GM06990 (cell line): ENCODE data around the gene LRRC40.
A peak's percentile ranks its signal among the peaks of the same experiment; 100 is the strongest.

Experiments used
- DNase-seq: peaks from one replicate; pipeline ENCODE4 v3.0.0-alpha.2; 2011; ENCODE audit not compliant: insufficient read length; ENCODE audit errors: extremely low read depth
- H3K27me3 ChIP-seq: replicated peaks from 2 replicates; pipeline ENCODE4 v1.6.0; 2011; ENCODE audit warnings: low read length; ENCODE audit not compliant: control insufficient read depth, insufficient read depth
- H3K36me3 ChIP-seq: 2 replicates; pipeline ENCODE4 v1.5.1; 2011; ENCODE audit warnings: low read length; ENCODE audit not compliant: control insufficient read depth, insufficient read depth
- H3K4me3 ChIP-seq: replicated peaks from 2 replicates; pipeline ENCODE4 v1.5.1; 2011; ENCODE audit warnings: low read depth, mild to moderate bottlenecking, control low read depth, low read length
- TF ChIP-seq, protein P1 (sequence below): IDR thresholded peaks from 2 replicates; pipeline ENCODE4 v1.5.1; 2011; ENCODE audit warnings: low read length, control low read depth, mild to moderate bottlenecking, inconsistent platforms; ENCODE audit not compliant: insufficient read depth, poor library complexity, severe bottlenecking

LRRC40 gene

GRCh38 chr1:70205434-70206118 lies at the start of gene LRRC40:
TSS of gene LRRC40 (minus strand) at chr1:70205579. CDS start at chr1:70205540, 39 bp downstream.
- TF ChIP-seq, protein P1, sequence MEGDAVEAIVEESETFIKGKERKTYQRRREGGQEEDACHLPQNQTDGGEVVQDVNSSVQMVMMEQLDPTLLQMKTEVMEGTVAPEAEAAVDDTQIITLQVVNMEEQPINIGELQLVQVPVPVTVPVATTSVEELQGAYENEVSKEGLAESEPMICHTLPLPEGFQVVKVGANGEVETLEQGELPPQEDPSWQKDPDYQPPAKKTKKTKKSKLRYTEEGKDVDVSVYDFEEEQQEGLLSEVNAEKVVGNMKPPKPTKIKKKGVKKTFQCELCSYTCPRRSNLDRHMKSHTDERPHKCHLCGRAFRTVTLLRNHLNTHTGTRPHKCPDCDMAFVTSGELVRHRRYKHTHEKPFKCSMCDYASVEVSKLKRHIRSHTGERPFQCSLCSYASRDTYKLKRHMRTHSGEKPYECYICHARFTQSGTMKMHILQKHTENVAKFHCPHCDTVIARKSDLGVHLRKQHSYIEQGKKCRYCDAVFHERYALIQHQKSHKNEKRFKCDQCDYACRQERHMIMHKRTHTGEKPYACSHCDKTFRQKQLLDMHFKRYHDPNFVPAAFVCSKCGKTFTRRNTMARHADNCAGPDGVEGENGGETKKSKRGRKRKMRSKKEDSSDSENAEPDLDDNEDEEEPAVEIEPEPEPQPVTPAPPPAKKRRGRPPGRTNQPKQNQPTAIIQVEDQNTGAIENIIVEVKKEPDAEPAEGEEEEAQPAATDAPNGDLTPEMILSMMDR = no peak
- Histone ChIP-seq H3K36me3 (no peaks in the 10 kb centered on the region; the same call in 1 of the 2 replicates), H3K27me3 (no peaks in the 10 kb centered on the region), H3K4me3 (peak within 1 kb of the TSS; percentile 92)
- peak; percentile 96 for DNase-seq

DNA sequence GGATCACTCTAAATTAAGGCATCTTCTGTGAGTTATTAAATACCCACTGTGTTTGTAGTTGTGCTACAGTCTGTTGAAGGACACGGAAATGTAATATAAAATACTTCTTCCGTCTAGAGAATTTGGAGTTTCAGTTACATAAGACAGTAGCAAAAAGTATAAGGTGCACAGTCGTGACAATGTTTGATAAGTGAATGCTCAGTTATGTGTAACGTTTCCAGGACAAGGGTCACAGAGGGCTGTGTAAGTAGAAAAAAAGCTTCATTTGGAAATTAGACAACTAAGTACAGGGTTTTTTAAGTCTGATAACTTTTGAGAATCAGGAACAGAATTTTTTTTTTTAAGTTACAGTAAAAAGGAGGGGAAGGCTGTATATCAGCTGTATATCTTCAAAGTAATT lies 43.4 kb upstream of the LRRC40 start:
- no peak for DNase-seq
- Histone ChIP-seq H3K36me3 (peaks cover 11% of the 10 kb centered on the region), H3K4me3 (no peak overlapping the region), H3K27me3 (no peaks in the 10 kb centered on the region)
- TF ChIP-seq, protein P1 = no peak

GRCh38 chr1:70247768-70248167 lies 42.4 kb upstream of the LRRC40 start:
- TF ChIP-seq, protein P1 = no peak
- Histone ChIP-seq H3K4me3 (no peak overlapping the region), H3K36me3 (peaks cover 7% of the 10 kb centered on the region), H3K27me3 (no peaks in the 10 kb centered on the region)
- DNase-seq = no peak

DNA sequence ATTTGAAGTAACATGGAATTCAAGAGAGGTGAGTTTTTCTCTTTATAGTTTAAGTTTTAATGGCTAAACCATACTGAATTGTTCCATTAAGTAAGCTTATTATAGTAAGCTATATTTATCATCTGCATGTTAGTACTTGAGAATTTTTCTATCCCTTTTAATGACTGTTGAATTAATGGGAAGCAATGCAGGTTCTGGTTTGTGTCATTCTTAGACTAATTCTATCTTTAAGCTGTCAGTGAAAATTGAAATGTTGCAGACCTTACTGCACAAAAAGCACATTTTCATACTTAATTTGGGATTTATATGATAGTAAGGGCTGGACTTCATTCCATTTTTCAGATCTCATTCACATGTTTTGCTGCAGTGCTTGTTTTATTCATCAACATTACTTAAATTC lies 41.7 kb upstream of the LRRC40 start:
- H3K4me3 ChIP-seq = no peak overlapping the region
- TF ChIP-seq, protein P1 = no peak
- peaks cover 7% of the 10 kb centered on the region for H3K36me3 ChIP-seq
- H3K27me3 ChIP-seq = no peaks in the 10 kb centered on the region
- no peak for DNase-seq

DNA sequence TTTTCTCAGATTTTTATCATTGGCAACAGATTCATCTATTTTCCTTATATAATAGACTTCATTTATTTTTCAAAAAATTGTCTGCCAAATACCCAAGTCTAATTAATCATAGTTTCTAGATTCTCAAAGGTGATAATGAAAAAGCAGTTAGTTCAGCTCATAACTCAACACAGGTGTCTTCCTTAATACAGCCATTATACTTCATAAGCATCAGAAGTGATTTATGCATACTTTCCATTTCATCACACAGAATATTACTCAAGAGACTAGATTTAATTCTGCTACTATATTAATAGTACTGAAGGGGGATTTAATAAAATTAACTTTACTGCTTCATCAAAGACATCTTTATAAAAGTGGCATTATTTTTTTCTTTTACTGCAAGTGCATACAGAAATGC lies 34.6 kb upstream of the LRRC40 start:
- Histone ChIP-seq H3K36me3 (peaks cover 17% of the 10 kb centered on the region), H3K27me3 (no peaks in the 10 kb centered on the region), H3K4me3 (no peak overlapping the region)
- no peak for DNase-seq
- TF ChIP-seq, protein P1 = no peak
